ENCODE measurements around the gene TMEM179.
A peak's percentile ranks its signal among the peaks of the same experiment; 100 is the strongest.

The TMEM179 gene

DNA sequence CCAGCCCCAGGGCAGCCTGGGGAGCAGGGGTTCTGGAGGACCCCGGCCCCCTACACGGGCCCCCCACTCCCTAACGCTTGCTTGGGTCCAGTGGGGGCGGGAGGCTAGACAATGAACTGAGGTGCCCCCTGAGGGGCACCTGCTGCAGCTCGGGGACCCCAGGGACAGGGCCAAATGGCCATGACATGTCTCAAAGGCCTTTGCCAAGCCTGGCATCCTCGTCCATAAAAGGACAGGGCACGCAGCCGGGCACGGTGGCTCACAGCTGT is 36.7 kb downstream of the TMEM179 start:
- no peak for DNase-seq (ENCODE audit: low spot score)

DNA sequence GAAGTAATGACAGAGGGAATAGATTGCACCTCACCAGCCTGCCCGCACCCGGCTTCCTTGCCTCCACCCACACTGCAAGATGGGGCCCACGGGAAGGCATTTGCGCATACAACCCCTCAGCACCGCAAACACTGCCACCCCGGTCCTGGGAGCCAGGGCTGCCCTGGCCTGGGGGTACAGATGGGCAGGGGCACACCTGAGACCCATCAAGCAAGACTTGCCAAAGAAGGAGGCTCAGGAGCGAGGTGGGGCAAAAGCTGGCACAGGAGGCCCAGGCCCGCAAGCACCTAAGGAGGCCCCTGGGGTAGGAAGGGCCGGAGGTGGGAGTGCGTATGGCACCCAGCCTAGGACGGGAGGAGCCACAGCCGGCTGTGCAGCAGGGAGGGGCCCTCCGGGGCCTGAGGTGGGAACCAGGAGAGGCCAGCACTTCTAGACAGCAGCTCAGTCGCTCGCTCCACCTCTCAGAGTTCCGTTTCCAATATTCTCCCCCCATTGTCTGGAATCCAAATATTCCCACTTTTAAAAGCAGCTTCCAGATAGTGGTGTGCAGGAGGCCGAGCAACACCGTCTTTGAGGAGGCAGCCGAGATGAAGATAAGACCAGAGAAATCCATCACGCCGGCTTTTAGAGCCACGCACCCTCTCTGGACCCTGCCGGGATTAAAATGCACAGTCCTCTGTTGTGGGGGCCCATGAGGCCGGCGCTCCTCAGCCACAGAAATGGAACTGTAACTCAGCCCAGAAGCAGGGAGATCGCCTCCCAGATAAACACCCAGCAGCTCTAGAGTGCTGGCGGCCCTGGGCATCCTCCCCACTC is 37.2 kb downstream of the TMEM179 start:
- DNase-seq (ENCODE audit: low spot score), result no peak

DNA sequence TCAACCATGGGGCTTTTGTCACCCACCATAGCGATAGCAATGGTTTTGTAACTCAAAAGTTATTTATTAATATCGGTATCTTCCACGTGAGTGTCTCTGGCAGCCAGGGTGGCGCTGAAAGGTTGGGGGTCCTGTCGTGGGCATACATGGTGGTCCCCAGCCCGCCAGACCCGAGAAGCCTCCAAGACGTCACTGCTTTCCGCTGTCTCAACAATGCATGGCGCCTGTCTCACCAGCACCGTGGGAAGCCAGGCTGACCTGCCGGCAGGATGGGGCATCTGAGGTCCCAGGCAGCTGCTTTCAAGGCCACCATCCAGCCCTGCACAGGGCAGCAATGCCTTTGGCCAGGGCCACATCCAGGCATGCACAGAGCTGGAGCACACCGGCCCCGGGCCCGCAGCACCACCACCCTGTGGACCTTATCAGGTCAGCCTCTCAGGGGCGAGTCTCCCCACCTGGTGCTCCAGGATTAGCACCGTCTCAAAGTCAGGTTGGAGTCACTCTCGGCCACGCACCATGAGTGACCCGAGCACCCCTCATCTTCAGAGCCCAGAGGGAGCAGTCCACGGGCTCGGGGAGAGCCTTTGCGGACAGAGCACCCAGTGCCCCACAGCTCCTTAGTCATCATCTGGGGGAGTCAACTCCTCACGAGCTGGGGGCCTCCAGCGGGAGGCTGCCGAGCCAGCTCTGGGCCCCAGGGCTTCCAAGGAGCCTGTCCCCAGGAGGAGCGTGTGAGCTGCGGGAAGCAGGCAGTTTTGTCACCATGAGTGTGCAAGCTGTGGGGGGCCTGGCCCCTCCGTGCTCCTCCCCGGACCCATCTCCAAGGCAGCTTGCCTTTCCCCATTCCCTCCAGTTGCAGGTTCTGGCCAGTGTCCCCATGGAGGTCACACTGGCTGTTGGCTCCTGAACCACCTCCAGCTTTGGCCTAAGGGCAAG is 39.6 kb downstream of the TMEM179 start:
- no peak for DNase-seq (ENCODE audit: low spot score)

DNA sequence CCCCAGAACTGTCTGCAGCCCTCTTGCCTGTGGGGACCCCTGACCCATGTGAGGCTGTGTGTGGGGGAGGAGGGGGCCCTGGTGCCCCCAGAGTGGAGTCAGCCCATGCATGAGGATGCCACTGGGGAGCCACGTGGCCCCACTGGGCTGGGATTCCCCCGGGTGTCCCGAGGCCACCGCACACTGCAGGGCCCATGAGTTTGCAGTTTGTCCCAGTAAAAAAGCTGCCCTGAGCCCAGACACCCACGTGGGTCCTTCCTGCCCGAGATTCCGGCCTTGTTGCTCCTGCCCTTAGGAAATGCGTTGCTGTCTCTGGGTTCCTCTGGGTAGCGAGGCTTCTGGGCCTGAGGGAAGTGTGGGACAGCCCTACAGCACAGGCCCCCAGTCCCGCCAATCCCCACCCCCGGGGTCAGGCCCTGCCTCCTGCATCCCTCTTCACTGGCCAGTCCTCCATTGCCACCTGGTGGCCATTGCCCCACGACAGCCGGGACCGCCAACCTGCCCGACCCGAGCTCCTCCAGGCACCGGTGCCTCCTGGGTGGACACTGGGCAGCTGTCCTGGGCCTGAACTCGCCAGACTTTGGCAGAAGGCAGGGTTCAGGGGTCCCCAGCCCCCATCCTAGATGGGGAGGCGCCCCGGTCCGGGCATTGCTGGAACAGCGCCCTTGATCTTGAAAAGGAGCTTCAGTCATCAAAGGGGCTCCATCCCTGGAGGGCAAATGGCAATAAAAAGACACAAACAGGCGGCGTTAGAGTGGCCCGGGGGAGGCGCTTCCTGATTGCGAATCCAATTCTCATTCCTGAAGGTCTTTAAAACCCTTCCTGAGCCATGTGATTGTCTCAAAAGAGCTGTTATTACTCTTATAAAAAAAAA is 40.6 kb downstream of the TMEM179 start:
- DNase-seq (ENCODE audit: low spot score), result peak; percentile 90

DNA sequence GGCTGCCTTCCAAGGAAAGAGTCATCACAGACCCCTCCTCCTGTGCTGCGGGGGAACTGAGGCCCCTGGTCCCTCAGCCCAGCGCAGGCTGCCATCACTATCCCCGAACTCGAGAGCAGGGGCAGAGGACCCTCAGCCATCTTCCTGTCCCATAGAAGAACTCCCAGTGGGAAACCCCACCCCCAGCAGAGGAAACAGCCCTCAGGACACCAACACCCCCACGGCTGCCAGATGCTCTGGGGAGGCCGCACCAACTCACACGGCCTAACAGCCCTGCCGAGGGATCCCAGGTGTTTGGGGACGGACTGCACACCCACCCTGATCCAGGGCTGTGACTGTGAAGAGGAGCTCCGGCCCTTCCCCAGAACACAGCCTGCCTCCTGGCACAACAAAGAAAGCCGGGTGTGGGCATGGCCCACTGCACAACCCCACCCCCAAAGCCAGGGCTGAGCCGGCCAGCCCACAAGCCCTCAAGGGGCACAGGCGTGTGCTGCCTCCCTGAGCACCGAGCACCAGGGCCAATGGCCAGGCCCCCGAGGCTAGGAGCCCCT is 41.3 kb downstream of the TMEM179 start:
- no peak for DNase-seq (ENCODE audit: low spot score)

DNA sequence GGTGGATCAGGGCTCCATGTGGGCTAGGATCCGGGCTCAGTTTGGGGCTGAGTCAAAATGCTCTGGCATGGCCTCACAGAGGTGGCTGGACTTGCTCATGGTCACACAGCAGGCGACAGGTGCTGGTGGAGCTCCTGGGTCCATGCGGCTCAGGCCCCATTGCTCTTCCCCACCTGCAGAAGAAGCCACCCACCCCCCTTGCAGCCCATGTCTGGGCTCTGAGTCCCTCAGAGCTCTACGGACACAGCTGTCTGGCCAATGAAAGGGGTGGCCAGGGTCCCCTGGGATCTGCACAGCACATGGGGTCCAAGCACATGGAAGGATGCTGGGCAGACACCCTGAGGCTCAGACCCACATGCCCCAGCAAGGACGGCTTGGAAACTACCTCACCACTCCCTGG is 42.0 kb downstream of the TMEM179 start:
- no peak for DNase-seq (ENCODE audit: low spot score)

DNA sequence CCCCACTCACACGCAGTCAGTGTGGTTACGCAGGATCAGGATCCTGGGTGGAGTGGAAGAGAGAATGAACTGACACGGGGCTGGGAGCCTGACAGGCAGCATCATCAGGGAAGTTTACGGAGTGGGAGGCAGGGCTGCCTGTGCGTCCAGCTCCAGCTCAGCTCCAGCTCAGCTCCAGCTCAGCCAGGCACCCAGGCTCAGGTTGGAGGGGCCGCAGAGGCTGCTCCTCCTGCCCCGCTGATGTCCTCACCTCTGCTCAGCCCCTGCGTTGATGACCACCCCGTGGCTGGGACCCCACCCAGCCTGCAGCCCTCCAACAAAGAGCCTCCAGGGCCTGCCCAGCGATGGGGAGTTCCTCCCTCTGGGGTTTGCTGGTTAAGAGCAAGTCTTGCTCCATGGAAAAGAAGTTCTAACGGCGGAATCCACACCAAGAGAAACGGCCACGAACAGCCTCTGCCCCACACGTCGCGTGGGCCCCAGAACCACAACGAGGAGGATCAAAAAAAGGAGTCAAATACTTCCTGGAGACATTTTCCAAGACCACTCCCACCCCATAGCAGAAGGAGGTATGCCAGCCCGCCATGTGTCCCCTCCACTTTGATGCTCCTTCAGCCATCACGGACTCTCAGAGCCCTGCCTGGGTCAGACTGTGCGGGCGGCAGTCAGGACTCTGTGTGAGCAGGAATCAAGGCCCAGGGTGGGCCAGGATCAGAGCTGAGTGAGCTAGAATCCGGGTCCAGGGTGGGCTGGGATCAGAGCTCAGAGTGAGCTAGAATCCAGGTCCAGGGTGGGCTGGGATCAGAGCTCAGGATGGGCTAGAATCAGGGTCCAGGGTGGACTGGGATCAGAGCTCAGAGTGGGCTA is 42.7 kb downstream of the TMEM179 start:
- DNase-seq (ENCODE audit: low spot score), result no peak

DNA sequence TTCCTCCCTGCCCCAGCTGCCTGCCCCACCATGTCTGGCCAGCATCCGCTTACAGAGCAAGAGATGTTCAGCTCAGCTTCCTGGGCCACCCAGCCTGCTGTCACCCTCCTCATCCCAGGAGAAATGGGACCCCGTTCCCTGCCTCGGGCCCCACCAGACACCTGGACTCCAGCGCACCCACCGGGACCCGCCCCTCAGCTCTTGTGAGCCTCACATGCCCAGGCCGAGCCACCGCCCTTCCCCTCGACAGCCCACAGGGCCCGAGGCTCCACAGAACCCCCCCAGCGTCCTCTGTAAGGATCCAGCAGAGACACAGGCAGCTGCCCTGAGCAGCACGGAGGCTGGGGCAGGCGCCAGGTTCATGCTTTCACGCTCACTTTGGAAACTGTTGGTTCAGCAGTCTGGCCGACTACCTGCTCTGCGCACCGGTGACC is 43.4 kb downstream of the TMEM179 start:
- no peak for DNase-seq (ENCODE audit: low spot score)

DNA sequence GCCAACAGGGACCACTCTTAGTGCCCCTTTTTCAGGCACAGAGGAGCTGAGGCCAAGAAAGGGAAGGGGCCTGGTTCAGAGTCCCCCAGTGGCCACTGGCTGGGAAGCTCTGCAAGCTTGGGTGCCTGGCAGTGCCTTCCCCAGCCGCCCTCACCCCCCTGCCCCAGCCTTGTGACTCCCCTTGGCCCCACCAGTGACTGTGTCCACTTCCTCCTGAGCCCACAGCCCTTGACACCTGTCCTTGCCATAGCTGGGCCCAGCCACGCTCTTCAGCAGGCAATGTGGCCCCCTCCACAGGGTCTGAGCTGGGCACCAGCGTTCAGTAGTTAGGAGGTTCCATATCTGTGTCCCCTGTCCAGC is 44.0 kb downstream of the TMEM179 start:
- no peak for DNase-seq (ENCODE audit: low spot score)

DNA sequence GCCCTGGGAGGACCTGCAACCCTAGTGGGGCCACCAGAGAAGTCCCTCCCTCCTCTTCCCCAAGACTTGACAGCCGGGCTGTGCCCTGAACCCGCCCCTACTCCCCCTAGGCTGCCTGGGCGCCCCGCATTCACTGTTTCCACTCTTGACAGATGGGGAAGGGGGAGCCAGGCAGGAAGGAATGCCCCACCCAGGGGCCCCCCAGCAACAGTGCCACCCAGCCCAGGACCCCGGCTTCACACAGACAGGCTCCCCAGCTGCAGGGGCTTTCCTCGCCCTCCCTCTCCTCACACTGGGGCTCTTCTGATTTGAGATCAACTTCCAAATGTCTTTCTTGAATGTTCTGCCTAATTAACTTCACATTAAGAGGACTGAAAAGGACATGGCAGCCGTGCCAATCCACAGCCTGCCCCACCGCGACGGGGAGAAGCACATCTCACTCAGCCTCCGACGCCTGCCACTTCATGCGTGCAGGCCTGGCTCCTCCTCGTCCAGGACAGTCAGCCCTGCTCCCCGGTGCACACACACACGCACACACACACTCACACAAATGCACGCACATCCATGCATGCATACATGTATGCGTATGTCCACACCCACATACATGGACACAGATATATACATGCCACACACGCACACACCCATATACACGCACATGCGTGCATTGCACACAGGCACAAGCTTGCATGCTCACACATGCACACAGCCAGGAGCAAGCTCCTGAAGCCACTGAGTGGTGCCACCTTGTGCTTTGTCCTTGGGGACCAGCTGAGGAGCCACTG is 44.6 kb downstream of the TMEM179 start:
- no peak for DNase-seq (ENCODE audit: low spot score)

DNA sequence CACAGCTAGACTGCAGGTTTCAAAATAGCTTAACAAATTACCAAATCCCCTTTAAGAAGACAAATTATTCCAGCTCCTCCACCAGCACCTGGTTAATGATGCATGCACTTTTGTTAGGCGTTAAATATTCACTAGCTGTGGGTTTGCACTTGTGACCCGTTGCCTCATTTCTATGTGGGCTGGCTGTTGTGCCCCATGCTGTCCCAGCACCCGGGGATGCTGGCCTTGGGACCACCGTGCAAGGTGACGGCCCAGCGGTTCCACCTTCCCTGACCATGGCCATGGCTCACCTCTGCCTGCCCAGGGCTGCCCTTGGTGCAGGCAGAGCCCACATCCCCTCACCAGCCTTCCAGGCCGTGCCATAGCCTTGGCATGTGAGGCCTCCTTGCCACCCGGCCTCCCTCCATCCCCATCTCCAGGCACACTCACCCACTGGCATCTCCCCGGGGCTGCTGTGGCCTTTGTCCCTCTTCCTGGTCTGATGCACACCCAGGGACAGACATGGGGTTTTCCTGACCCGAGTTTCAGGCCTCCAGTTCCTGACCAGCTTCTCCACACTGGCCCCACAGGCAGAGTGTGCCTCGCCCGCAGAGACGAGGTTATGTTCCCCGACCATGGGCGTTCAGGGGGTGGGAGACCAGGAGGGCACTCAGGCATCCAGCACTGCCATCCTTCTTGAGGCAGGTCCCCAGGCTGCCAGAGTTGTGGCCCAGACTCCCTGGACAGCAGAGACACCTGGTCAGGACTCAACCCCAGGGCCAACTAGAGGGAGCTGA is 45.4 kb downstream of the TMEM179 start:
- DNase-seq (ENCODE audit: low spot score), result no peak

DNA sequence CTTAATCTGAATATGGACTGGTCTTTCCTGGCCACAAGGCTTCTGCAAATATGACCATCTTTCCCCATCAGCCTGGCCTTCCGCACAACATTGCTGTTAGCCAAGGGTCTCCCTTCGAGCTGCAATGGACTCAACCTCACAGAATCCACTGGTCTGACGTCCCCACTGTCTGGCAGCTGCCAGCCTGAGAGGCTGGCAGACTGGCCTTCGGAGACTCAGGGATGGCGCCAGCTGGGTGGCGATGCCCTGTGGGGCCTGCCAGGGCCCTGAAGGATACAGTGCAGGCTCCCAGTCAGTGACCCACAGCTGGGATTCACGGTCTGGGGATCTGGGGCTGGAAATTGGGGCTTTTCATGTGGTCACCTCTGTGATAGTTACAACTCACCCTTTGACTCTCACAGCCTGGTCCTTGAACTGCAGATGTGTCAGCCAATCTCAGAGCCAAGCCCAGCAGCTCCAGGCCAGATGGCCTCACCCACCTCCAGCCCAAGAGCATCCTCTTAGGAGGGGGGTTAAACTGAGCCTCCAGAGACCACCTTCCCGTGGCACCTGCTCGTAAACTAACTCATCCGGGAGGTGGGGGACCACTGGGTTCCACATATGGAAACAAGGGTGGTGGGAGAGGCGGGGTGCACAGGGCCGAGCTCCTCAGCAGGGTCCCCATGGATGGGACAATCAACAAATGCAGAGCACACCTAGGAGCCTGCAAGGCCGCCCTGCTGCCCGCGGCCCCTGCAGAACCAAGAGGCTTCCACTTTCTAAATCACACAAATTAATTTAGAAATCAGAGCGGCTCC is 46.1 kb downstream of the TMEM179 start:
- DNase-seq (ENCODE audit: low spot score), result no peak

DNA sequence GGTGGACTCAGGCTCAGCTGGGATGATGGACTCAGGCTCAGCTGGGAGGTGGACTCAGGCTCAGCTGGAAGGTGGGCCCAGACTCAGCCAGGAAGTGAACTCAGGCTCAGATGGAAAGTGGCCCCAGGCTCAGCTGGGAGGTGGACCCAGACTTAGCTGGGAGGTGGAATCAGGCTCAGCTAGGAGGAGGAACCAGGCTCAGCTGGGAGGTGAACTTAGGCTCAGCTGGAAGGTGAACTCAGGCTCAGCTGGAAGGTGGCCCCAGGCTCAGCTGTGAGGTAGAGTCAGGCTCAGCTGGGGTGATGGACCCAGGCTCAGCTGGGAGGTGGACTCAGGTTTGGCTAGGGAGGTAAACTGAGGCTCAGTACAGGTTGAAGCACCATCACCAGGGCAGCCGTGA is 46.8 kb downstream of the TMEM179 start:
- DNase-seq (ENCODE audit: low spot score), result no peak

DNA sequence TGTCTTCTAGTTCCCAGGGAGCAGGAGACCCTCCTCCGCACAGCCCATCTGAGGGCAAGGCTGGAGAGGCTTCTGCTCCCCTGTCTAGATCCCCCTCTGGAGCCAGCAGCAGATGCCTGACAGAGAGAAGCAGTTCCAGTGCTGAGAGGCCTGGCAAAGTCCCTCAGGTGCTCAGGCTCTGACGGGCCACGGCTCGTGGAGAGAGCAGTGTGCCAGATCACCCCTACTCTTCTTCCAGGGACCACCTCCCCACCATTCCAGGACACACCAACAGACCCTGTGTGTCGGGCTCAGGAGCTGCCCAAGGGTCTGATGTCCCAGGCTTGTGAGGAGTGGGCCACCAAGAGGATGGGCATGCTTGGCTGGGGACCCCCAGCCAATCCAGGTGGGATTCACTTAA is 47.5 kb downstream of the TMEM179 start:
- DNase-seq (ENCODE audit: low spot score), result no peak

DNA sequence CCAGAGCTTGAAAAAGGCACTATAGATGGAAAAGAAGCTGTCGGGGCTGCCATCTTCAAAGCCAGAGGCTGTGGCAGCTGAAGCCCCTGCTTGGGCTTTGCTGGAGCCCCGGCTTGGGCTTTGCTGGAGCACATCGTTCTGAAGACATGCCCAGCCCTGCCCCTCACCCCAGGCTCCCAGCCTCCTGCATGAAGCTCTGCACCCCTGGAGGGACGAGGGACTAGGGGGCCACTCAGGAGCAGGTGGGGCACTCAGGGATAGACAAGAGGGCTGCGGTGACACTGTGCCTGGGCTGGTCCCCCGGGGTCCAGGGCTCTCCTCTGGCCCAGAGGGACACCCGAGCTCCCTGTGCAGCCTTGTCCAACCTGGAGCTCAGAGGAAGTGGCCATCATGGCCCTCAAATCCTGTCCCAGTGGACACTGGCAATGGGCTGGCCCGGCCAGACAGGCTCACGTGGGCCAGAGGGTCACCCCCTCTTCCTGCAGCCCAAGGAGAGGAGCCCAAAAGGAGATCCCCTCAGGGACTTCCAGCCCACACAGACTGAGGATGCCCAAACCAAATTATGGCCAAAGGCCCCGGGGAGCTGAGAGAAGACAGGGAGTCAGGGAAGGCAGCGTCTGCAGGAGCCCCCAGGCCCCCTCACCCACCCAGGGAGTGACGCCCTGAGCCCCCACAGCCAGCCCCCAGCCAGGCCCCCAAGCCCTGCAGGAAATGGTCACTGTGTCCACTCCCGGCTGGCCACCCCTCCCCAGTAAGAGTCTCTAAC is 48.1 kb downstream of the TMEM179 start:
- no peak for DNase-seq (ENCODE audit: low spot score)

DNA sequence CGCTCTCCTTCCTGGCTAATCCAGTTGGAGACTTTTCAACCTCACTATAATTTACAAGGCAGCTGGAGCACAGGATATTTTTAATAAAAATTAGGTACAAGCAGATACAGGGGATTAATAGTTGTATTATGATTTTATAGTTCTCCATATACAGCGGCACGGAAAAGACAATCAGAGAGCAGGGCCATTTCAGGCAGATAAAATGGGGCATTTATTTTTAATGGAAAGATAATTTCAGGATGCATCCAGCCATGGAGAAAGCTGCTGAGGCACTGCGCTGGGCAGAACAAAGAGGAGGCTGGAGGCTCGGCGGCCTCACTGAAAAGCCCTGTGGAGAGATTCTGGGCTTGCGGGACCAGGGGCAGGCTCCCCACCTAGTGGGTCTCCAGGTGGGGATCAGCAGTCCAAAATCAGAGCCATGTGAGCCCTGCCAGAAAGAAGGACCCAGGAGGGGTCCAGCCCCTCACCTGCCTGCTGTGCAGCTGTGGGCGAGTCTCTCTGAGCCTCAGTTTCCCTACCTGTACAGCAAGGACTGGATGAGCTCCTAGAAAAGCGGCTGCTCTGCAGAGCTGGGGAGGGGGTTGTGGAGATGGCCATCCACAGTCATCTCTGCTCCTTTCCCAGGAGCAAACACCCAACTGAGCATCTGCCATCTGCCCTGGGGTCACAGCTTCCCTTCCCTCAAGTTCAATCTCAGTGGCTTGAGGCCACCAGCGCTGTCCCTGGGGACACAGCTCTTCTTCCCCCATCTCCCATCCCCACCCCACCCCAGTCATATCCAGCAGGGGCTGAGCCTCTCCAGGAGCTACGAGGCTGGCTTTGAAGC is 48.9 kb downstream of the TMEM179 start:
- no peak for DNase-seq (ENCODE audit: low spot score)

All from hepatic stellate cell (primary cell).